Activated naive CD4-positive, alpha-beta T cell treated with anti-CD3 and anti-CD28 coated beads for 36 hours (primary cell): ENCODE results near the gene R3HDM4. TPM values are rescaled to one million over a fixed set of nuclear protein-coding genes. Genes with fewer than 3 reads are reported as not detected.
A peak's percentile ranks its signal among the peaks of the same experiment; 100 is the strongest.

ENCODE experiments used
- CTCF ChIA-PET: fragments of 350-600 bp; sonication (Branson Sonifier 250); formaldehyde crosslinking; loops from one replicate; lab custom pipeline; 2021; ENCODE audit warnings: antibody characterized with exemption; lab: Charles Lee
- DNase-seq: peaks from one replicate; pipeline ENCODE4 v3.0.0-alpha.2; 2020
- H3K27ac Mint-ChIP-seq: one replicate; pipeline ENCODE4 v1.8.0; 2021; ENCODE audit warnings: mild to moderate bottlenecking, mixed read lengths
- H3K27me3 Mint-ChIP-seq: one replicate; pipeline ENCODE4 v1.8.0; 2021; ENCODE audit warnings: low read depth, mixed read lengths
- H3K36me3 Mint-ChIP-seq: one replicate; pipeline ENCODE4 v1.8.0; 2021; ENCODE audit warnings: low read depth, mixed read lengths
- H3K4me1 Mint-ChIP-seq: one replicate; pipeline ENCODE4 v1.8.0; 2021; ENCODE audit warnings: low read depth, mixed read lengths
- H3K4me3 Mint-ChIP-seq: one replicate; pipeline ENCODE4 v1.8.0; 2021; ENCODE audit warnings: mild to moderate bottlenecking, moderate library complexity, mixed read lengths
- H3K9me3 Mint-ChIP-seq: one replicate; pipeline ENCODE4 v1.8.0; 2021; ENCODE audit warnings: mixed read lengths
- intact Hi-C: fragments of 100-400 bp; cut with micrococcal nuclease; formaldehyde crosslinking; loops from one replicate; pipeline ENCODE4 v1.15.1; 2023
- total RNA-seq, 2 experiments: library from RNA; stranded (reverse); gene quantifications; one replicate each; pipeline ENCODE4 v1.2.3, GENCODE V29; 2021

The R3HDM4 gene
- total RNA-seq, 2 experiments from 2014 or later: 111 to 120 TPM

GRCh38 chr19:943551-944170 is 30.6 kb upstream of the R3HDM4 start:
- Mint-ChIP-seq H3K27me3 (no peaks in the 10 kb centered on the region), H3K27ac (no peak overlapping the region), H3K4me1 (peaks cover 14% of the 10 kb centered on the region), H3K36me3 (peaks cover 2% of the 10 kb centered on the region), H3K9me3 (no peaks in the 10 kb centered on the region), H3K4me3 (no peak overlapping the region)
- CTCF ChIA-PET: interaction anchor here (0.6 kb wide), 1 partner anchor 278 kb away, joined by 3 read pairs; no protein-coding TSS in a partner anchor
- intact Hi-C loops: no loop called here
- DNase-seq: no peak

GRCh38 chr19:942133-942645 is 29.2 kb upstream of the R3HDM4 start:
- intact Hi-C loops: no loop called here
- no peak overlapping the region for H3K4me3 Mint-ChIP-seq
- H3K27ac Mint-ChIP-seq: no peak overlapping the region
- no peak for DNase-seq
- no peaks in the 10 kb centered on the region for H3K9me3 Mint-ChIP-seq
- H3K27me3 Mint-ChIP-seq: no peaks in the 10 kb centered on the region
- H3K36me3 Mint-ChIP-seq: peaks cover 5% of the 10 kb centered on the region
- CTCF ChIA-PET: interaction anchor here (0.9 kb wide), 1 partner anchor 10 kb away, joined by 3 read pairs; no protein-coding TSS in a partner anchor
- H3K4me1 Mint-ChIP-seq: peaks cover 23% of the 10 kb centered on the region

- H3K36me3 Mint-ChIP-seq: peaks cover 6% of the 10 kb centered on the region
- CTCF ChIA-PET: interaction anchor here (0.9 kb wide), 1 partner anchor 10 kb away, joined by 3 read pairs; no protein-coding TSS in a partner anchor
- DNase-seq: no peak
- peaks cover 27% of the 10 kb centered on the region for H3K4me1 Mint-ChIP-seq
- H3K9me3 Mint-ChIP-seq: no peaks in the 10 kb centered on the region
- intact Hi-C loops: loop anchor here (2.0 kb wide), 1 partner anchor 15 kb away; the partner anchor contains the start of gene ARID3A
- no peaks in the 10 kb centered on the region for H3K27me3 Mint-ChIP-seq
- H3K4me3 Mint-ChIP-seq: peak overlapping the region; percentile 63
- no peak overlapping the region for H3K27ac Mint-ChIP-seq
Observed at GRCh38 chr19:941292-942132, 28.5 kb upstream of the R3HDM4 start.

- no peak overlapping the region for H3K27ac Mint-ChIP-seq
- peaks cover 6% of the 10 kb centered on the region for H3K36me3 Mint-ChIP-seq
- H3K27me3 Mint-ChIP-seq: no peaks in the 10 kb centered on the region
- intact Hi-C loops: loop anchor here (2.0 kb wide), 1 partner anchor 14 kb away; the partner anchor contains the start of gene ARID3A
- CTCF ChIA-PET: interaction anchor here (0.7 to 0.9 kb wide), 2 partner anchors 9 to 43 kb away, joined by 3 read pairs; no protein-coding TSS in a partner anchor
- no peaks in the 10 kb centered on the region for H3K9me3 Mint-ChIP-seq
- peaks cover 28% of the 10 kb centered on the region for H3K4me1 Mint-ChIP-seq
- peak; percentile 52 for DNase-seq
- H3K4me3 Mint-ChIP-seq: peak overlapping the region; percentile 68
Observed at GRCh38 chr19:940591-941291, 27.7 kb upstream of the R3HDM4 start.

GRCh38 chr19:939922-940321 is 26.9 kb upstream of the R3HDM4 start:
- no peaks in the 10 kb centered on the region for H3K9me3 Mint-ChIP-seq
- H3K27ac Mint-ChIP-seq: no peak overlapping the region
- DNase-seq: no peak
- peaks cover 6% of the 10 kb centered on the region for H3K36me3 Mint-ChIP-seq
- intact Hi-C loops: loop anchor here (2.0 kb wide), 1 partner anchor 13 kb away; the partner anchor contains the start of gene ARID3A
- peaks cover 28% of the 10 kb centered on the region for H3K4me1 Mint-ChIP-seq
- CTCF ChIA-PET: interaction anchor here (0.7 kb wide), 1 partner anchor 44 kb away, joined by 3 read pairs; no protein-coding TSS in a partner anchor
- peak overlapping the region; percentile 68 for H3K4me3 Mint-ChIP-seq
- no peaks in the 10 kb centered on the region for H3K27me3 Mint-ChIP-seq

- CTCF ChIA-PET: interaction anchor here (0.7 kb wide), 1 partner anchor 17 kb away, joined by 5 read pairs; no protein-coding TSS in a partner anchor
- H3K9me3 Mint-ChIP-seq: no peaks in the 10 kb centered on the region
- DNase-seq: no peak
- H3K27ac Mint-ChIP-seq: no peak overlapping the region
- intact Hi-C loops: no loop called here
- peaks cover 28% of the 10 kb centered on the region for H3K4me1 Mint-ChIP-seq
- no peak overlapping the region for H3K4me3 Mint-ChIP-seq
- H3K27me3 Mint-ChIP-seq: no peaks in the 10 kb centered on the region
- H3K36me3 Mint-ChIP-seq: peaks cover 6% of the 10 kb centered on the region
Observed at GRCh38 chr19:939439-939838, 26.4 kb upstream of the R3HDM4 start.

GRCh38 chr19:938233-938923 is 25.4 kb upstream of the R3HDM4 start:
- Mint-ChIP-seq H3K27me3 (no peaks in the 10 kb centered on the region), H3K4me1 (peaks cover 28% of the 10 kb centered on the region), H3K9me3 (no peaks in the 10 kb centered on the region), H3K27ac (no peak overlapping the region), H3K4me3 (no peak overlapping the region), H3K36me3 (peaks cover 6% of the 10 kb centered on the region)
- intact Hi-C loops: no loop called here
- CTCF ChIA-PET: interaction anchor here (0.7 to 1.0 kb wide), 2 partner anchors 16 to 43 kb away, joined by 3 to 5 read pairs; no protein-coding TSS in a partner anchor
- DNase-seq: no peak

GRCh38 chr19:937259-937694 is 24.3 kb upstream of the R3HDM4 start:
- Mint-ChIP-seq H3K4me1 (peaks cover 35% of the 10 kb centered on the region), H3K36me3 (peaks cover 8% of the 10 kb centered on the region), H3K4me3 (no peak overlapping the region), H3K27me3 (no peaks in the 10 kb centered on the region), H3K27ac (no peak overlapping the region), H3K9me3 (no peaks in the 10 kb centered on the region)
- CTCF ChIA-PET: no interaction called here
- intact Hi-C loops: no loop called here
- DNase-seq: peak; percentile 45

- H3K36me3 Mint-ChIP-seq: peaks cover 8% of the 10 kb centered on the region
- H3K4me3 Mint-ChIP-seq: no peak overlapping the region
- no peaks in the 10 kb centered on the region for H3K27me3 Mint-ChIP-seq
- H3K4me1 Mint-ChIP-seq: peaks cover 33% of the 10 kb centered on the region
- CTCF ChIA-PET: no interaction called here
- intact Hi-C loops: no loop called here
- DNase-seq: no peak
- no peak overlapping the region for H3K27ac Mint-ChIP-seq
- no peaks in the 10 kb centered on the region for H3K9me3 Mint-ChIP-seq
Observed at GRCh38 chr19:936175-936546, 23.1 kb upstream of the R3HDM4 start.

GRCh38 chr19:934865-935479 is 22.0 kb upstream of the R3HDM4 start:
- Mint-ChIP-seq H3K36me3 (peaks cover 8% of the 10 kb centered on the region), H3K4me3 (no peak overlapping the region)
- CTCF ChIA-PET: no interaction called here

More at GRCh38 chr19:934865-935479, 22.0 kb upstream of the R3HDM4 start:
- H3K27me3 Mint-ChIP-seq: no peaks in the 10 kb centered on the region
- peaks cover 28% of the 10 kb centered on the region for H3K4me1 Mint-ChIP-seq
- no peak overlapping the region for H3K27ac Mint-ChIP-seq
- H3K9me3 Mint-ChIP-seq: no peaks in the 10 kb centered on the region
- intact Hi-C loops: no loop called here
- DNase-seq: no peak
